Loucy (cell line): ENCODE measurements around the gene PIP4K2C.

Source experiments
- CTCF ChIP-seq: fragments of 200-600 bp; sonication (generic); conservative IDR thresholded peaks from 2 replicates; pipeline ENCODE4 v1.5.1; 2014; ENCODE audit warnings: mild to moderate bottlenecking, antibody characterized with exemption, low read length
- EZH2phosphoT487 ChIP-seq: fragments of 200-600 bp; IDR thresholded peaks from 2 replicates; pipeline ENCODE4 v1.6.1; 2018; ENCODE audit warnings: antibody characterized with exemption, mild to moderate bottlenecking, moderate library complexity, borderline replicate concordance

- no peak for TF ChIP-seq CTCF
- TF ChIP-seq EZH2phosphoT487: no peak
Measured at GRCh38 chr12:57581802-57582201, 9.2 kb upstream of the PIP4K2C start.
